Activated CD8-positive, alpha-beta memory T cell treated with anti-CD3 and anti-CD28 coated beads for 36 hours (primary cell): ENCODE data around the gene BPNT1. TPM values are rescaled to one million over a fixed set of nuclear protein-coding genes. Genes with fewer than 3 reads are reported as not detected.
"Not testable (repeated sequence)": the region's sequence is repeated elsewhere in the genome, so short reads cannot be mapped to it uniquely, and the experiment has no call there.

Experiments used
- CTCF ChIA-PET: fragments of 350-600 bp; sonication (Branson Sonifier 250); formaldehyde crosslinking; loops from one replicate; lab custom pipeline; 2021; ENCODE audit warnings: antibody characterized with exemption; lab: Charles Lee
- POLR2A ChIA-PET: fragments of 350-600 bp; sonication (Branson Sonifier 250); formaldehyde crosslinking; loops from one replicate; lab custom pipeline; 2021; ENCODE audit warnings: antibody characterized with exemption; lab: Charles Lee
- total RNA-seq, 2 experiments: library from RNA; stranded (reverse); gene quantifications; one replicate each; pipeline ENCODE4 v1.2.3, GENCODE V29; 2021

The BPNT1 gene
- total RNA-seq, 2 experiments from 2014 or later, result 24.8 to 25.8 TPM

- POLR2A ChIA-PET, result no interaction called here
Measured at GRCh38 chr1:220092694-220093093, 3.1 kb upstream of the BPNT1 start.

DNA sequence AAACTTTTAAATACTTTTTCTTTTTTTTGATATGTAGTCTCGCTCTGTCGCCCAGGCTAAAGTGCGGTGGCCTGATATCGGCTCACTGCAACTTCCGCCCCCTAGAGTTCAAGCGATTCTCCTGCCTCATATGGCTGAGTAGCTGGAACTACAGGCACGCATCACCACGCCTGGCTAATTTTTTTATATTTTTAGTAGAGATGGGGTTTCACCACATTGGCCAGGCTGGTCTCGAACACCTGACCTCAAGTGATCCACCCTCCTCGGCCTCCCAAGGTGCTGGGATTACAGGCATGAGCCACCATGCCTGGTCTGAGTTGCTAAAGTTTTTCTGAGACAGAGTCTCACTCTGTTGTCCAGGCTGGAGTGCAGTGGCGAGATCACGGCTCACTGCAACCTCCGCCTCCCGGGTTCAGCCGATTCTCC is 3.3 kb downstream of the BPNT1 start:
- CTCF ChIA-PET, POLR2A ChIA-PET: not testable (repeated sequence)

More at GRCh38 chr1:220092694-220093093, 3.1 kb upstream of the BPNT1 start:
- CTCF ChIA-PET, result no interaction called here

GRCh38 chr1:220084460-220084859 is 5.1 kb downstream of the BPNT1 start:
- CTCF ChIA-PET, result interaction anchor here (0.8 kb wide), 2 partner anchors 15 to 95 kb away, joined by 3 read pairs; no protein-coding TSS in a partner anchor
- POLR2A ChIA-PET, result no interaction called here

DNA sequence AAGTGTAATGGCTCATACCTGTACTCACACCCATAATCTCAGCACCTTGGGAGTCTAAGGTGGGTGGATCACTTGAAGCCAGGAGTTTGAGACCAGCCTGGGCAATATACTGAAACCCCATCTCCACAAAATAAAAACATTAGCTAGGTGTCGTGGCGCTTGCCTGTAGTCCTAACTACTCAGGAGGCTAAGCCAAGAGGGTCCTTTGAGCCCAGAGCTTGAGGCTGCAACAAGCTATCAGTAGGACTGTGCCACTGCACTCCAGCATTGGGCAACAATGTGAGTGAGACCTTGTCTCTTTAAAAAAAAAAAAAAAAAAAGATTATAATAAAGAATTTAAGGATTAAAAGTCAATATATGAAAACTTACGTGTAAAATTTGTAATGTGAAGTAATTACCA is 11.7 kb downstream of the BPNT1 start:
- ChIA-PET POLR2A (no interaction called here), CTCF (no interaction called here)

DNA sequence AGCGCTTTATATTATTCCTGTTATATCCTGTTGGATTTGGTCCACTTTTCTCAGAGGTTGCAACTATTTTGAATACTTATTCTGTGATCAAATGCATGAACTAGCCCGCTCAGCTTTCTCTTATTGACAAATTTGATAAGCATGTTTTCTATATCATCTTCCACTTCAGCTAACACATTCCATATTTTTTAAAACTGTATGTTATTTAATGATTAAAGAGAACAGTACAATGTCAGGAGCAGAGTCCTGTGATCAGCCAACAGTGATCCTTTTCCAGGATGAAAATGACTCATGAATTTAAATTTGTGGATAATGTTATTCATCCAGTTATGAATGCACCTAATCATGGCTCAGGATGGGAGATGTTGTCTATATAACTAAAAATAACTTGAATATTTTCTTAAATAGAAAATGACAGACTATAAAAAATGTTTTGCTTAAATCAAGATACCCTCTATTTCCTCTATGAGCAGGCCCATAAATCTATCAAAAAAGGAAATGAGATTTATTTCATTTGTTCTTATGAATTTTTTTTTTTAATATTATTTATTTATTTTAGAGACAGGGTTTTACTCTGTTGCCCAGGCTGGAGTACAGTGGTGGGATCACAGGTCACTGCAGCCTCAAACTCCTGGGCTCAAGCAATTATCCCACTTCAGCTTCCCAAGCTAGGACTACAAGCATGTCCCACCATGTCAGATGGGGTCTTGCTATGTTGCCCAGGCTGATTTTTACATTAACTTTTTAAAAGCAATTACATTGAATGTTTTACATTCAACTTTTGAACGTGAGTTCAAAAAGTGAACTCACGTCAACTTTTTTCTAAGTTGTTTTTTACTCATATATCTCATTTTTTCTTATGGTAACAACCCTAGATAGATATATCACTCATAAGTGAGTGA is 12.5 kb downstream of the BPNT1 start:
- CTCF ChIA-PET, result no interaction called here

DNA sequence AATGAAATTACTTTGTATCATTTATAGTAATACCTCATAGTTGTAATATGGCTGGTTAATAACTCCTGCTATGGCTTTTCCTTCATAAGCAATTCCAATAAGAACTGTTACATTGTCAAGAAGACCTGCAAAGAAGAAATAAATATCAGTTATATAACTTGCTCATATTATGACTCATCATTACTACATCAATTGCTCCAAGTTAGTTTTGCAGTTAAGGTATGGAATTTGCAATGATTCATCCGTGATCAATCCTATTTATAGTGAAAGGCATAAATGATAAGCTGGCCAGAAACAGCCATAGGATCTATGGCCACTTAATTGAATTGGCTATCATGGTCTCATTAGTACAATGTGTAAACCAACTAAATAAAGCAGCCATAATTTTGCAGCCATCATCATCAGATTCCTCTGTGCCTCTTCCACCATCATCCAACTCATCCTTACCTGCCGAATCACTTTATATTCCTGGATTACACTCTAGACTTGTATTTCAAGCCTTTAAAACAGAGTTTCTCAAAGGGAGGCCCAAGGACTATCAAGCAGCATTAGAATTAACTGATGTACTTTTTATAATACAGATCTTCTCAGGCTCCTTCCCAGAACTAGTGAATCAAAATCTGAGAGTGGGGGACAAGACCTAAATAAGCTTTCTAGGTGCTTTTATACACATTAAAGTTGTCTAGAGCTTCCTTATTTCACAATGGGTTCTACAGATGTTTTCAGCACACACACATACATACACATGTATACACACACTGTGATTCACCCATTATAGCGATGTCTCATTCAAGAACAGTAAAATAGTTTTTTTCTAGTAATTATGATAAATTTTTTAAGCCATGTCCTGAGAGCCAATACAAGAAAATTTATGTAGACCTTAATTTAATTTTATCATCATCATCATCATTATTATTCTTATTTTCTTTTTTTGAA is 22.1 kb downstream of the BPNT1 start:
- POLR2A ChIA-PET, result no interaction called here
- CTCF ChIA-PET, result interaction anchor here (1.9 kb wide), 1 partner anchor 9 kb away, joined by 3 read pairs; no protein-coding TSS in a partner anchor

More for the DNA sequence above, 12.5 kb downstream of the BPNT1 start:
- POLR2A ChIA-PET, result no interaction called here

DNA sequence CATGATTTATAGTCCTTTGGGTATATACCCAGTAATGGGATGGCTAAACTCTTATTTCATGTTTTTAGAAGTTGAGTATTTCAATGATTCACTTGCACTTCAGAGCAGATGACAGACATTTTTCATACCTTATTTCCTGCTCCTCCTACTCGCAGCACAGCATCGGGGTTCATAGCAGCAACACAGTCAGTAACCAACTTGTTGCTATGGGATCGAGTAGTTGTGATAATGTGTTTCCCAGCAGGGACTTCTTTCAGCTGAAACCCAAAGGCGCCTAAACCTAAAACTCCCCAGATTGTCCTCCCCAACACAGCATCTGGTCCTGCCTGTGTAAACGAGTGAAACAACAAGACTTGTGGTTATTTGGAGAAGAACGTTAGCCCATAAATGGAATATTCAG is 27.0 kb downstream of the BPNT1 start:
- CTCF ChIA-PET, result no interaction called here
- POLR2A ChIA-PET, result no interaction called here

GRCh38 chr1:220060876-220061275 is 28.7 kb downstream of the BPNT1 start:
- ChIA-PET POLR2A (no interaction called here), CTCF (no interaction called here)

GRCh38 chr1:220056374-220056773 is 33.2 kb downstream of the BPNT1 start:
- CTCF ChIA-PET, result no interaction called here

GRCh38 chr1:220046052-220046930 is 43.3 kb downstream of the BPNT1 start, which contains the start of gene EPRS1:
Gene EPRS1, minus strand, starts transcription at chr1:220046505. Its CDS starts 117 bp downstream, at chr1:220046388.
- ChIA-PET POLR2A (interaction anchor here (1.0 kb wide), 1 partner anchor 43 kb away, joined by 3 read pairs; the partner anchor contains the start of gene BPNT1), CTCF (interaction anchor here (0.6 kb wide), 1 partner anchor 10 kb away, joined by 4 read pairs; no protein-coding TSS in a partner anchor)

More at GRCh38 chr1:220056374-220056773, 33.2 kb downstream of the BPNT1 start:
- POLR2A ChIA-PET, result no interaction called here

- ChIA-PET CTCF (interaction anchor here (0.6 kb wide), 1 partner anchor 10 kb away, joined by 4 read pairs; no protein-coding TSS in a partner anchor), POLR2A (interaction anchor here (0.7 kb wide), 1 partner anchor 44 kb away, joined by 3 read pairs; no protein-coding TSS in a partner anchor)
Measured at GRCh38 chr1:220045356-220046051, 44.1 kb downstream of the BPNT1 start.

DNA sequence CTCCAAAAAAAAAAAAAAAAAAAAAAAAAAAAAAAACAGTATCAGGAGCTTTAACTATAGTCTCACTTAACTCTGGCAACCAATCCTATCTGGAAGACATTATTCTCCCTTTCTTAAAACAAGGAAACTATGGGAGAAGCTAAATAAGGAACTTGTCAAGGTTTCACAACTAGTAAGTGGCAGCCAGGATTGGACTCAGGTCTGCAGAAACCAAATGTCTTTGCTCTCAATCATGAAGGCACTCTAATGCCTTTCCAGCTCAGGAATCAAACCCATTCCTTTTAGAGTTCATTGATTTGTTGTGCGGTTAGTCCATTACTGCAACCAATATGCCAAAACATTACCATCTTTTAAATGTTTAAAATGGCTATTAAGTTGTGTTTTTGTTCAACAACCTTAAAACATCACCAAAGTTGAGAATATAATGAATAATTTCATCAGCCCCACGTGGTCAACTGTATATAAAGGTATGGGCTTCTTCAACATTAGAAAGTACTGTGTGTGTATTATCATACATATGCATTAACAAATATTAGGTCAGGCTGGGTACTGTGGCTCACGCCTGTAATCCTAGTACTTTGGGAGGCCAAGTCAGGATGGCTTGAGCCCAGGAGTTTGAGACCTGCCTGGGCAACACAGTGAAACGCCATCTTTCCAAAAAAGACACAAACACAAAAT is 44.8 kb downstream of the BPNT1 start:
- ChIA-PET POLR2A (interaction anchor here (0.6 to 0.7 kb wide), 2 partner anchors 24 to 45 kb away, joined by 3 to 4 read pairs; no protein-coding TSS in a partner anchor), CTCF (interaction anchor here (0.5 kb wide), 1 partner anchor 46 kb away, joined by 3 read pairs; no protein-coding TSS in a partner anchor)

- ChIA-PET POLR2A (no interaction called here), CTCF (no interaction called here)
Measured at GRCh38 chr1:220043646-220044045, 45.9 kb downstream of the BPNT1 start.

GRCh38 chr1:220040028-220040596 is 49.5 kb downstream of the BPNT1 start:
- POLR2A ChIA-PET, result interaction anchor here (0.7 kb wide), 1 partner anchor 96 kb away, joined by 4 read pairs; no protein-coding TSS in a partner anchor
- CTCF ChIA-PET, result no interaction called here

DNA sequence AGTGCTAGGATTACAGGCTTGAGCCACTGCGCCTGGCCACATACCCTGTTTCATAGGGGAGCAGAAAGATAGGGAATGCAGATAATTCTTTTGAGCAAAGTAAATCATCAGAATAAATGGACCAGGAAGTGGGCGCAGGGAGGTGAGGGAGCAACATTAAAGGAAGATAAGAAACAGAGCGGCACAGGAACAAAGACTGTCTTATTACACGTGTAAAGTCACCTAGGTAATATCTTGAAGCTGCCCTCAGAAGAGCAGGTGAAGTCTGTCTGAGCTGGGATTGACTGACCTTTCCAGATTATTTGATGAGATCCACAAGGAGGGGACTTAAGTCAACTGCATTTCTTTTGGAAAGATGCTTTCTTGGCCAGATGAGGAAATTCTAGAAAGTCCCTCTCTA is 50.9 kb downstream of the BPNT1 start:
- ChIA-PET CTCF (no interaction called here), POLR2A (no interaction called here)

DNA sequence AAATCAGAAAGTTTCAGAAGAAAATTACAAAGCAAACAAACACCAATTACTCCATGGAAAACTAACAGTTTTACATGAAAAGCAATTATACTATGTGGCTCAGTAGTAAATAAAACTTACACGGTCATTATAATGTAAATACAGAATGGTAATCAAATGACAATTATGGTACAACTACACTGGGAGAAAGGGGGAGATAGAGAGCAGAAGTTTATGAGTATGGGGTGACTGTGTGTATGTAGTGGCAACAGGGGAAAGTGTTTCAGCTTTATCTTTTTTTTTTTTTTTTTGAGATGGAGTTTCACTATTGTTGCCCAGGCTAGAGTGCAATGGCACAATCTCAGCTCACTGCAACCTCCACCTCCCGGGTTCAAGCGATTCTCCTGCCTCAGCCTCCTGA is 51.8 kb downstream of the BPNT1 start:
- POLR2A ChIA-PET, result interaction anchor here (0.6 kb wide), 2 partner anchors 73 to 170 kb away, joined by 3 read pairs; no protein-coding TSS in a partner anchor
- CTCF ChIA-PET, result not testable (repeated sequence)

- POLR2A ChIA-PET, result no interaction called here
- CTCF ChIA-PET, result no interaction called here
Measured at GRCh38 chr1:220032911-220033310, 56.7 kb downstream of the BPNT1 start.
